ENCODE results near the gene DMXL1.

DNA sequence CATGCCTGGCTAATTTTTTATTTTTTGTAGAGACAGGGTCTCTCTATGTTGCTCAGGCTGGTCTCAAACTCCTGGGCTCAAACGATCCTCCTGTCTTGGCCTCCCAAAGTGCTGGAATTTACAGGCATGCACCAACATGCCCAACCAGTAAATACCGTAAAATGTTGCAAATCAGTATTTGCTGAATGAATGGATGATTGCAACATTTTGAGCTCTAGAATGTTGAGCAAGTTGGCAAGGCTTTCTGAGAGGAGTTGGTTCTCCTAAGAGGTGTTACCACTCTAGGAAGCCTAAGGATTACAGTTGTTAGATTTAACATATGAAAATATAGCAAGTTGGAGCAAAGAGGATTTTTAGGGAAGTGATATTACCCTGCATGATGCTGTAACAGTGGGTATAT is 15.6 kb upstream of the DMXL1 start:
- TF ChIP-seq CTCF (IDR thresholded peaks at IDR 0.05) = no peak
- no peak for TF ChIP-seq POLR2AphosphoS5 (IDR thresholded peaks at IDR 0.05; ENCODE audit: low read depth, low read length)

Data from Panc1 (cell line).